Mesendoderm (in vitro differentiated cells): ENCODE results near the gene SPTBN1.

Source experiments
- DNase-seq: peaks from one replicate; pipeline ENCODE4 v3.0.0; 2013
- H2AK5ac ChIP-seq: 2 replicates; pipeline ENCODE4 v1.6.1; 2013; ENCODE audit warnings: low read length, inconsistent platforms
- H2BK120ac ChIP-seq: 2 replicates; pipeline ENCODE4 v1.6.1; 2013; ENCODE audit warnings: low read depth, mild to moderate bottlenecking, low read length, moderate library complexity, mixed read lengths
- H2BK15ac ChIP-seq: replicated peaks from 2 replicates; pipeline ENCODE4 v1.6.1; 2013; ENCODE audit warnings: low read depth, mild to moderate bottlenecking, moderate library complexity
- H2BK5ac ChIP-seq: 2 replicates; pipeline ENCODE4 v1.6.1; 2013; ENCODE audit warnings: low read length, inconsistent platforms
- H3K18ac ChIP-seq: 2 replicates; pipeline ENCODE4 v1.6.1; 2013; ENCODE audit warnings: mild to moderate bottlenecking, low read length, mixed read lengths
- H3K23ac ChIP-seq: one replicate; pipeline ENCODE4 v1.6.1; 2013; ENCODE audit warnings: low read length
- H3K27ac ChIP-seq: 2 replicates; pipeline ENCODE4 v1.5.1; 2013; ENCODE audit warnings: low read depth, mild to moderate bottlenecking, inconsistent platforms, low read length, moderate library complexity
- H3K27me3 ChIP-seq: 2 replicates; pipeline ENCODE4 v1.6.1; 2013; ENCODE audit warnings: low read length, control low read depth, mild to moderate bottlenecking, inconsistent platforms; ENCODE audit not compliant: insufficient read depth, poor library complexity
- H3K36me3 ChIP-seq: 2 replicates; pipeline ENCODE4 v1.6.1; 2013; ENCODE audit warnings: low read length, inconsistent platforms; ENCODE audit not compliant: control insufficient read depth, insufficient read depth
- H3K4ac ChIP-seq: one replicate; pipeline ENCODE4 v1.6.1; 2013; ENCODE audit warnings: low read depth, mild to moderate bottlenecking, low read length, moderate library complexity
- H3K4me1 ChIP-seq: 2 replicates; pipeline ENCODE4 v1.6.1; 2013; ENCODE audit warnings: low read depth, low read length, inconsistent platforms; ENCODE audit not compliant: control insufficient read depth
- H3K4me2 ChIP-seq: 2 replicates; pipeline ENCODE4 v1.6.1; 2013; ENCODE audit warnings: low read length
- H3K4me3 ChIP-seq: 2 replicates; pipeline ENCODE4 v1.5.1; 2013; ENCODE audit warnings: mild to moderate bottlenecking, low read length
- H3K56ac ChIP-seq: one replicate; pipeline ENCODE4 v1.6.1; 2013; ENCODE audit warnings: low read length
- H3K79me1 ChIP-seq: 2 replicates; pipeline ENCODE4 v1.6.1; 2013; ENCODE audit warnings: low read length, inconsistent platforms
- H3K79me2 ChIP-seq: 2 replicates; pipeline ENCODE4 v1.6.1; 2013; ENCODE audit warnings: mild to moderate bottlenecking, low read length; ENCODE audit not compliant: control insufficient read depth, insufficient read depth
- H3K9ac ChIP-seq: 2 replicates; pipeline ENCODE4 v1.6.1; 2013; ENCODE audit warnings: low read length, inconsistent platforms
- H4K5ac ChIP-seq: one replicate; pipeline ENCODE4 v1.6.1; 2013; ENCODE audit warnings: low read length
- H4K8ac ChIP-seq: one replicate; pipeline ENCODE4 v1.6.1; 2013; ENCODE audit warnings: low read depth, mild to moderate bottlenecking, control low read depth, low read length, moderate library complexity
- WGBS: extraction: QIAGEN DNeasy Blood & Tissue Kit; methylation state at CpG from one replicate; pipeline ENCODE4 v1.1.7; 2013; ENCODE audit warnings: low lambda C conversion rate, missing lambda C conversion rate; ENCODE audit not compliant: insufficient coverage; ENCODE audit errors: extremely low coverage; 5-methylcytosine and 5-hydroxymethylcytosine counted together

SPTBN1 gene

GRCh38 chr2:54609241-54609640, 153.1 kb downstream of the SPTBN1 start:
- no peak overlapping the region for H3K9ac ChIP-seq
- H2BK15ac ChIP-seq, result no peak overlapping the region
- no peaks in the 10 kb centered on the region for H3K36me3 ChIP-seq
- no peak overlapping the region for H4K8ac ChIP-seq
- WGBS, result no CpG with 5 or more reads among the region's 5 CpGs
- peaks cover 42% of the 10 kb centered on the region for H3K79me1 ChIP-seq
- no peak overlapping the region for H3K4ac ChIP-seq
- no peak overlapping the region for H2BK120ac ChIP-seq
- peaks cover 6% of the 10 kb centered on the region for H3K4me1 ChIP-seq
- no peak overlapping the region for H3K4me2 ChIP-seq
- H3K4me3 ChIP-seq, result no peak overlapping the region
- DNase-seq, result no peak
- no peak overlapping the region for H3K18ac ChIP-seq
- no peak overlapping the region for H3K23ac ChIP-seq
- H2BK5ac ChIP-seq, result no peak overlapping the region
- H3K27me3 ChIP-seq, result no peaks in the 10 kb centered on the region
- H3K27ac ChIP-seq, result no peak overlapping the region
- no peak overlapping the region for H2AK5ac ChIP-seq
- no peak overlapping the region for H4K5ac ChIP-seq
- peaks cover 60% of the 10 kb centered on the region for H3K79me2 ChIP-seq
- no peak overlapping the region for H3K56ac ChIP-seq

GRCh38 chr2:54609647-54610046, 153.5 kb downstream of the SPTBN1 start:
- no peak overlapping the region for H2AK5ac ChIP-seq
- DNase-seq, result no peak
- WGBS, result no CpG with 5 or more reads among the region's 3 CpGs
- no peak overlapping the region for H4K5ac ChIP-seq
- no peak overlapping the region for H3K23ac ChIP-seq
- no peak overlapping the region for H3K9ac ChIP-seq
- H3K27me3 ChIP-seq, result no peaks in the 10 kb centered on the region
- no peaks in the 10 kb centered on the region for H3K36me3 ChIP-seq
- no peak overlapping the region for H3K4me2 ChIP-seq
- no peak overlapping the region for H2BK5ac ChIP-seq
- H4K8ac ChIP-seq, result no peak overlapping the region
- H3K79me1 ChIP-seq, result peaks cover 42% of the 10 kb centered on the region
- H3K4ac ChIP-seq, result no peak overlapping the region
- H2BK15ac ChIP-seq, result no peak overlapping the region
- no peak overlapping the region for H3K27ac ChIP-seq
- H3K4me1 ChIP-seq, result peaks cover 7% of the 10 kb centered on the region
- no peak overlapping the region for H3K4me3 ChIP-seq
- H2BK120ac ChIP-seq, result no peak overlapping the region
- H3K79me2 ChIP-seq, result peaks cover 56% of the 10 kb centered on the region
- H3K56ac ChIP-seq, result no peak overlapping the region
- H3K18ac ChIP-seq, result no peak overlapping the region

- Histone ChIP-seq H3K23ac (no peak overlapping the region), H3K36me3 (no peaks in the 10 kb centered on the region), H3K79me2 (peaks cover 47% of the 10 kb centered on the region), H3K27me3 (no peaks in the 10 kb centered on the region), H3K27ac (no peak overlapping the region), H3K56ac (no peak overlapping the region), H3K79me1 (peaks cover 40% of the 10 kb centered on the region), H4K8ac (no peak overlapping the region), H4K5ac (no peak overlapping the region), H3K4me2 (no peak overlapping the region), H3K18ac (no peak overlapping the region), H2AK5ac (no peak overlapping the region), H3K4me3 (no peak overlapping the region), H3K4me1 (peaks cover 5% of the 10 kb centered on the region), H2BK5ac (no peak overlapping the region), H3K4ac (no peak overlapping the region), H2BK120ac (no peak overlapping the region), H3K9ac (no peak overlapping the region), H2BK15ac (no peak overlapping the region)
- WGBS, result no CpG with 5 or more reads among the region's 1 CpG
- DNase-seq, result no peak
Observed at GRCh38 chr2:54610700-54611099, 154.6 kb downstream of the SPTBN1 start.

- H2BK15ac ChIP-seq, result no peak overlapping the region
- H3K4me1 ChIP-seq, result peaks cover 4% of the 10 kb centered on the region
- no peak overlapping the region for H2BK5ac ChIP-seq
- peaks cover 35% of the 10 kb centered on the region for H3K79me2 ChIP-seq
- H3K4ac ChIP-seq, result no peak overlapping the region
- peaks cover 31% of the 10 kb centered on the region for H3K79me1 ChIP-seq
- H4K8ac ChIP-seq, result no peak overlapping the region
- H2AK5ac ChIP-seq, result no peak overlapping the region
- H3K56ac ChIP-seq, result no peak overlapping the region
- no peak overlapping the region for H3K23ac ChIP-seq
- no peak overlapping the region for H4K5ac ChIP-seq
- no peak overlapping the region for H3K18ac ChIP-seq
- no peak for DNase-seq
- H3K4me3 ChIP-seq, result no peak overlapping the region
- H3K4me2 ChIP-seq, result no peak overlapping the region
- H3K9ac ChIP-seq, result no peak overlapping the region
- no peak overlapping the region for H3K27ac ChIP-seq
- no peaks in the 10 kb centered on the region for H3K27me3 ChIP-seq
- no CpG with 5 or more reads among the region's 14 CpGs for WGBS
- H2BK120ac ChIP-seq, result no peak overlapping the region
- H3K36me3 ChIP-seq, result no peaks in the 10 kb centered on the region
Observed at GRCh38 chr2:54611830-54612545, 155.9 kb downstream of the SPTBN1 start.

- Histone ChIP-seq H3K4ac (no peak overlapping the region), H3K79me1 (peaks cover 25% of the 10 kb centered on the region), H3K9ac (no peak overlapping the region), H3K27me3 (no peaks in the 10 kb centered on the region), H3K23ac (no peak overlapping the region), H4K8ac (no peak overlapping the region), H2AK5ac (no peak overlapping the region), H2BK5ac (no peak overlapping the region), H3K4me2 (no peak overlapping the region), H2BK15ac (no peak overlapping the region), H3K4me3 (no peak overlapping the region), H3K4me1 (peaks cover 4% of the 10 kb centered on the region), H2BK120ac (no peak overlapping the region), H3K56ac (no peak overlapping the region), H3K36me3 (peaks cover 2% of the 10 kb centered on the region), H3K18ac (no peak overlapping the region), H3K79me2 (peaks cover 28% of the 10 kb centered on the region), H4K5ac (no peak overlapping the region), H3K27ac (no peak overlapping the region)
- WGBS, result no CpG with 5 or more reads among the region's 2 CpGs
- DNase-seq, result no peak
Observed at GRCh38 chr2:54613386-54613785, 157.3 kb downstream of the SPTBN1 start.

GRCh38 chr2:54613794-54614257, 157.7 kb downstream of the SPTBN1 start:
- no peak overlapping the region for H2BK15ac ChIP-seq
- no peak overlapping the region for H3K27ac ChIP-seq
- H3K9ac ChIP-seq, result no peak overlapping the region
- H2AK5ac ChIP-seq, result no peak overlapping the region
- peaks cover 5% of the 10 kb centered on the region for H3K36me3 ChIP-seq
- no peak overlapping the region for H3K4ac ChIP-seq
- H3K27me3 ChIP-seq, result no peaks in the 10 kb centered on the region
- H3K18ac ChIP-seq, result no peak overlapping the region
- H3K79me2 ChIP-seq, result peaks cover 25% of the 10 kb centered on the region
- peaks cover 4% of the 10 kb centered on the region for H3K4me1 ChIP-seq
- no peak overlapping the region for H3K4me3 ChIP-seq
- no peak for DNase-seq
- no peak overlapping the region for H2BK120ac ChIP-seq
- H3K23ac ChIP-seq, result no peak overlapping the region
- WGBS, result no CpG with 5 or more reads among the region's 6 CpGs
- H4K5ac ChIP-seq, result no peak overlapping the region
- no peak overlapping the region for H3K4me2 ChIP-seq
- H3K79me1 ChIP-seq, result peaks cover 25% of the 10 kb centered on the region
- no peak overlapping the region for H3K56ac ChIP-seq
- H4K8ac ChIP-seq, result no peak overlapping the region
- H2BK5ac ChIP-seq, result no peak overlapping the region
